ENCODE results near the gene LUC7L2.
"Not testable (repeated sequence)": the region's sequence is repeated elsewhere in the genome, so short reads cannot be mapped to it uniquely, and the experiment has no call there.

The LUC7L2 gene

DNA sequence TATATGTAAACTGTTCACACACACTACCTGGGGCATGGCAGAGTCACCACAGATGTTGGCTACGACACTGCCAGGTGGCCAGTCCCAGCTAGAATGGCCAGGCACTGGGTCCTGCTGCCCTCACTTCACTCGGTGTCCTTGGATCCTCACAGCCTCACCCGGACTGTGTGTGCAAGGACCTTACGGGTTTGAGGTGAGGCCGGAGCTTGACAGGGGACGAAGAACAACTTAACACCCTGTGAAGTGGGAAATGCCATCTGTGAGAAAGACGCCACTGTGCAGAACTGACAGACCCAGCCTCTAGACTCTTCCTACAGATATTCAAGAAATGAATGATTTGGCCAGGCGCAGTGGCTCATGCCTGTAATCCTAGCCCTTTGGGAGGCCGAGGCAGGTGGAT, 77.1 kb downstream of the LUC7L2 start:
- no peak overlapping the region for H3K27ac Mint-ChIP-seq
- H3K36me3 Mint-ChIP-seq, result peaks cover 19% of the 10 kb centered on the region
- peaks cover 6% of the 10 kb centered on the region for H3K4me1 Mint-ChIP-seq
- DNase-seq (ENCODE audit: low spot score in 2 of 2), result no peak
- no peak for ATAC-seq
- H3K4me3 Mint-ChIP-seq, result no peak overlapping the region
- no peaks in the 10 kb centered on the region for H3K9me3 Mint-ChIP-seq

DNA sequence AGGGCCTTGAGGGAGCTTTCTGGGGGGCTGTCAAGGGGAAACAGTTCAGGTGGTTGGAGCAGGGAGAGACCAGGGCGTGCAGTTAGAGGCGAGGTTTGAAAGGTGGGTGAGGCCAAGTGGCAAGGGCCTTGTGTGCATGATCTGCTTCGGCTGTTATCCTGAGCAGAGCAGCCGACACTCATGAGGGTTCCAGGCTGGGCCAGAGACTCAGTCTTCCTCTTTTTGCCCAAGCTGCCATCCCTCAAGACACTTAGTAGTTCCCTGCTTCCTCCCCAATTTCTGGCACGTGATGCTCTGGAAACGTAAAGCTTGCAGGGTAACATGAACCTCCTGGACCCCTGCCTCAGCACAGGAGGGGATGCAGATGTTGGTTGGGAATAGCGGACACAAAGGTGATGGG, 79.7 kb downstream of the LUC7L2 start:
- ATAC-seq (no peak), DNase-seq (ENCODE audit: low spot score in 2 of 2) (no peak)
- Mint-ChIP-seq H3K4me1 (peaks cover 2% of the 10 kb centered on the region), H3K9me3 (no peaks in the 10 kb centered on the region), H3K36me3 (peaks cover 3% of the 10 kb centered on the region), H3K27ac (no peak overlapping the region), H3K4me3 (no peak overlapping the region)

DNA sequence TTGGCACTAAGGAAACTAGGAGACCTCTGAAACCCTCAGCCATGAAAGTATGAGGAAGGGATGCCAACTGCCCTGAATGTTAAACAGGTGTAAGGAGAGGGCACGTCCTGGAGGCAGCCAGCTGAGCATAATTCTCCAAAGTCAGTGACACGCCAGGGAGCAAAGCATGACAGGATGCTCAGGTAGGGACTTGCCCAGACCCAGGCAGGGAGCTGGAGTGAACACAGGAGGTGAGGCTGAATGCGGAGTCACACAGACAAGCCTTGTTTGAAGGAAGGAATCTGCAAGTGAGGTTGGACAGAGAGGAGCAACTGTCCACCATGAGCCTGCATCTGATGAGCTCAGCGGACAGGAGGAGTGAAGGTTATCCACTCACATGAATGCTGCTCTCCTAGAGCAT, 82.3 kb downstream of the LUC7L2 start:
- Mint-ChIP-seq H3K9me3 (no peaks in the 10 kb centered on the region), H3K27ac (peak overlapping the region; percentile 18), H3K36me3 (no peaks in the 10 kb centered on the region), H3K4me3 (no peak overlapping the region), H3K4me1 (no peaks in the 10 kb centered on the region)
- ATAC-seq, result no peak
- DNase-seq (ENCODE audit: low spot score in 2 of 2), result no peak

DNA sequence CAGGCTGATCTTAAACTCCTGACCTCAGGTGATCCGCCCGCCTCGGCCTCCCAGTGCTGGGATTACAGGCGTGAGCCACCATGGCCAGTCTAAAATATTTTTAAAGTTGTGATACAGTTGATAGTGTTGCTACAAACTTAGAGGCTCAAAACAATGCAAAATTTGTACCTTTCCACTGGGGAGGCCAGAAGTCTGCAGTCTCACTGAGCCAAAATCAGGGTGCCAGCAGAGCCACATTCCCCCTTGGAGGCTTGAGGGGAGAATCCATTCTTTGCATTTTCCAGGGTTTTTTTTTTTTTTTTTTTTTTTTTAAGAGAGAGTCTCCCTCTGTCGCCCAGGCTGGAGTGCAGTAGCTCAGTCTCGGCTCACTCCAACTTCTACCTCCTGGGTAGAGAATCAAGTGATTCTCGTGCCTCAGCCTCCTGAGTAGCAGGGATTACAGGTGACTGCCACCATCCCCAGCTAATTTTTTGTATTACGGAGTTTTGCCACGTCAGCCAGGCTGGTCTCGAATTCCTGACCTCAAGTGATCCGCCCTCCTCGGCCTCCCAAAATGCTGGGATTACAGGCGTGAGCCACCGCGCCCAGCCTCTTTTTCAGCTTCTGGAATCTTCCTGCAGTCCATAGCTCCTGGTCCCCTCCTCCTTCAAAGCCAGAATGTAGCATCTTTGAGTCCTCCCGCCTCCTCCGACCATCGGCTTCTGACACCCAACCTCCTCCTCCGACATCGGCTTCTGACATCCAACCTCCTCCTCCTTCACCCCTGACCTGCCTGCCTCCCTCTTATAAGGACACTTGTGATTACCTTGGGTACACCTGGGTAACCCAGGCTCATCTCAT, 86.6 kb downstream of the LUC7L2 start:
- no peak overlapping the region for H3K27ac Mint-ChIP-seq
- DNase-seq (ENCODE audit: low spot score in 2 of 2), result no peak

DNA sequence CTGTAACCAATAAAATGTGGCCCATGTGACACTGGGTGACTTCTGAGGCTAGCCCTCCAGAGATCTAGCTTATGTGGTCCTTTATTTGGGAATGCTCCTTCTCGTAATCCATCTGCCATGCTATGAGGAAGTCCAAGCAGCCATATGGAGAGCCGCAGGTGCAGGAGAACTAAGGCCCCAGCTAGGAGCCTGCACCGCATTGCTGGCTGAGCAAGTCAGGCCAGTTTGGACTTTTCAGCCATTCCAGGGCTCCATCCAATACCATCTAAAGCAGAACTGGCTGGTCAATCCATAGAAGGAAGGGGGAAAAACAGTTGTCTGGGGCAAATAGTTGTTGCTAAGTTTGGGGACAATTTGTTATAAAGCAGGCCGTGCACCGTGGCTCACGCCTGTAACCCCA, 91.2 kb downstream of the LUC7L2 start:
- Mint-ChIP-seq H3K36me3 (no peaks in the 10 kb centered on the region), H3K4me3 (no peak overlapping the region), H3K27ac (no peak overlapping the region), H3K4me1 (no peaks in the 10 kb centered on the region), H3K9me3 (no peaks in the 10 kb centered on the region)
- ATAC-seq (no peak), DNase-seq (ENCODE audit: low spot score in 2 of 2) (no peak)

More for the DNA sequence above, 86.6 kb downstream of the LUC7L2 start:
- Mint-ChIP-seq H3K9me3 (no peaks in the 10 kb centered on the region), H3K36me3 (no peaks in the 10 kb centered on the region), H3K4me3 (no peak overlapping the region), H3K4me1 (no peaks in the 10 kb centered on the region)
- no peak for ATAC-seq

DNA sequence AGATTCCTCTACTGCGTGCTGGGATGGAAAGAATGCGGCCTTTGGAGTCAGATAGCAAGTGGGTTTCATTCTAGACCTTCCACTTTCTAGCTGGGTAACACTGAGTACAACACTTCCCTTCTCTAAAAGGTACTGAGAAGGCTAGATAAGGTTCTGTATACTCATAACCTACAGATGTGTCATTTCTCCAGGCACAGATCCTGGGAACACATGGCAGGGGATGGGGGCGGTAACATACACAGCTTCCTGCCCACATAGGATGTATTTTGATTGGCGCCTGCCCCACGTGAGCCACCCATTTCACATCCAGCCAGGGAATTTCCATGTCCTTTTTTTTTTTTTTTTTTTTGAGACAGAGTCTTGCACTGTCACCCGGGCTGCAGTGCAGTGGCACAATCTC, 91.9 kb downstream of the LUC7L2 start:
- H3K4me3 Mint-ChIP-seq, result no peak overlapping the region
- no peaks in the 10 kb centered on the region for H3K36me3 Mint-ChIP-seq
- no peaks in the 10 kb centered on the region for H3K9me3 Mint-ChIP-seq
- H3K27ac Mint-ChIP-seq, result no peak overlapping the region
- H3K4me1 Mint-ChIP-seq, result no peaks in the 10 kb centered on the region
- ATAC-seq (no peak), DNase-seq (ENCODE audit: low spot score in 2 of 2) (no peak)

DNA sequence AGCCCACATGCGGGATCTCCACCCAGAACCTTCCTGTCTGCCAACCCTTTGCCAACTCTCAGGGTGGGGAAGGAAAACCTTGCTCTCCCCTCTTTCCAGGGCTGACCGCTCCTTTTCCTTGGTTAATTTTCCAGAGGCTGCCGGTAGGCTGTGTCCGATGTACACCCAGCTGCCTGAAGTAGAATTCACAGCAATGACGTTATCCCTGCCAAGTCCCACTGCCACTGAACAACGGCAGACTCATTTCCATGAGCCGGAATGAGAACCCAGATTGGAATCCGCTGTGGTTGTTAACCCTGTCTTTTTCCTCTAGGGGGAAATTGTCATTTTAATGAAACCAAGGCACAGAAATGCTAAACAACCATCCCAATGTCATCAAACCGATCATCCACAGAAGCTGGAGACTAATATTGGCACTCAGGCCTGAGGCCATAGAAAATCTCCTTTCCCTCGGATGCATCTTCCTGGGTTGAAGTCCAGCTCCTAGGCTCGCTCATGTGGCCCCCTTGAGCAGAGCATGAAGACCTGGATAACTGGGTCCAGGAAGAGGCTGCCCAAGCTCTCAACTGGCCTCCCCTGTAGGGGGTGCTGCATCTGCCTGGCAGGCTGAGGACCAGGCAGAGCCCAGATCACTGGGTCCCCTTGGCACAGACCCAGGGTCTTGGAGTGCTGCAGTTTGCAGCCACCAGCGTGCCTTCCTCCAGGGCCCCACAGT, 93.4 kb downstream of the LUC7L2 start:
- H3K36me3 Mint-ChIP-seq, result no peaks in the 10 kb centered on the region
- H3K9me3 Mint-ChIP-seq, result no peaks in the 10 kb centered on the region
- H3K4me1 Mint-ChIP-seq, result no peaks in the 10 kb centered on the region
- no peak for DNase-seq (ENCODE audit: low spot score in 2 of 2)
- ATAC-seq, result peak; percentile 19
- H3K4me3 Mint-ChIP-seq, result no peak overlapping the region
- no peak overlapping the region for H3K27ac Mint-ChIP-seq

DNA sequence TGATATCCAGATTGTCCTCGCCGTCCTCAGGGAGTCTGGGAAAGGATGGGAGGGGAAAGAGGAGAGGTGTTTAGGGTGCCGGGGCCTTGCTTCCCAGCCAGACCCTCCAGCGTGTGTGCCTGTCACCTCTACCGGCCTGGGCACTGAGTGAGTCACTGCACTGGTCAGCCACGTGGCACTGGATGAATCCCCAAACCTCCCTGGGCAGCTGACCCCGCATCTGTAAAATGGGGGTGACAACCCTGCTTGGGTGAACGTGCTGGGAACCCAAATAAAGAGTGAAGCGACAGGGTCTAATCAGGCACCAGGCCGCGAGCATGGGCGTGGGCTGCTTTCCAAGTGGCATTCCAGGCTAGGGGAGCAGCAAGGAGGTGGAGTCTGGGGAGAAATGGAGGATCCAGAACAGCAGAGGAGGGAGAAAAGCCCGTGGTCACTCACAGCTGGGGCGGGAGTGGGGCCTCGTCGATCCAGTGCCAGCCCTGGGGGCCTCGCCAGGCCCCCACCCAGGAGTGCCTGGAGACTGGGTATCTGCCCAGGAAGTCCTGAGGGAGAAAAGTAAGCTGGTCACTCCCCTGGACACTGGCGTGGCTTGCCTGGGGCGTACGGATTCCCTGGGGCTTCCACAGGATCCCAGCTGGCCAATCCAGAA, 94.1 kb downstream of the LUC7L2 start:
- DNase-seq (ENCODE audit: low spot score in 2 of 2) (no peak), ATAC-seq (no peak)
- Mint-ChIP-seq H3K9me3 (no peaks in the 10 kb centered on the region), H3K4me3 (no peak overlapping the region), H3K27ac (no peak overlapping the region), H3K36me3 (no peaks in the 10 kb centered on the region), H3K4me1 (no peaks in the 10 kb centered on the region)

DNA sequence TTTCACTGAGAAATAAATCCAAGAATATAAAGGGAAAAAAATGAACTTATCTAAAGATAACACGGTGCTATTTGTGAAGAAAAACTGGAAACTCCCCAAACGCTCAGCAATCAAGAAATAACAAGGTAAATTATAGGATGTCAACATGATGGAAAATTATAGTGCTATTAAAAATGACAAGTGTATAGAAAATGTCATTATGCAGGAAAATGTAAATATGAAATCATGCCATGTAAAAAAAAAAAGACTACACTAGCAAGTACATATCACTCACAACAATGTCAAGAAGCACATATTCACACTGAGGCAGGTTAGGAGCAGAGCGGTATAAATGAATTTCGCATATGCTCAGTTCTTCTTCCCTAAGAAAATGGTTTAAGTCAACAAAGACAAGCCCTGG, 96.1 kb downstream of the LUC7L2 start:
- H3K27ac Mint-ChIP-seq, result no peak overlapping the region
- H3K36me3 Mint-ChIP-seq, result no peaks in the 10 kb centered on the region
- no peaks in the 10 kb centered on the region for H3K4me1 Mint-ChIP-seq
- DNase-seq (ENCODE audit: low spot score in 2 of 2) (no peak), ATAC-seq (no peak)
- no peaks in the 10 kb centered on the region for H3K9me3 Mint-ChIP-seq
- no peak overlapping the region for H3K4me3 Mint-ChIP-seq

DNA sequence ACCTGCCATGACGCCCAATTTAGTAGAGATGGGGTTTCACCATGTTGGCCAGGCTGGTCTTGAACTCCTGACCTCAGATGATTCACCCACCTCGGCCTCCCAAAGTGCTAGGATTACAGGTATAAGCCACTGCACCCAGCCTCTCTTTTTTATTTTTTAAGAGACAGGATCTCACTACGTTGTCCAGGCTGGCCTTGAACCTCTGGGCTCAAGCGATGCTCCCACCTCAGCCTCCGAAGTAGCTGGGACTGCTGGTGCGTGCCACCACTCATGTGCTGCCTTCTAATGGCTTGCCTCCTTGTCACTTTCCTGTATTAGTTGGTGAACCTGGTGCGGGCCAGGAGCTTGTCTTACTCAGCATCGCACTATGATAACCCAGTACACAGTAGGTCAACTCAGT, 96.8 kb downstream of the LUC7L2 start:
- DNase-seq (ENCODE audit: low spot score in 2 of 2) (no peak), ATAC-seq (no peak)
- Mint-ChIP-seq H3K9me3 (no peaks in the 10 kb centered on the region), H3K4me1 (no peaks in the 10 kb centered on the region), H3K36me3 (no peaks in the 10 kb centered on the region), H3K27ac (no peak overlapping the region), H3K4me3 (no peak overlapping the region)

DNA sequence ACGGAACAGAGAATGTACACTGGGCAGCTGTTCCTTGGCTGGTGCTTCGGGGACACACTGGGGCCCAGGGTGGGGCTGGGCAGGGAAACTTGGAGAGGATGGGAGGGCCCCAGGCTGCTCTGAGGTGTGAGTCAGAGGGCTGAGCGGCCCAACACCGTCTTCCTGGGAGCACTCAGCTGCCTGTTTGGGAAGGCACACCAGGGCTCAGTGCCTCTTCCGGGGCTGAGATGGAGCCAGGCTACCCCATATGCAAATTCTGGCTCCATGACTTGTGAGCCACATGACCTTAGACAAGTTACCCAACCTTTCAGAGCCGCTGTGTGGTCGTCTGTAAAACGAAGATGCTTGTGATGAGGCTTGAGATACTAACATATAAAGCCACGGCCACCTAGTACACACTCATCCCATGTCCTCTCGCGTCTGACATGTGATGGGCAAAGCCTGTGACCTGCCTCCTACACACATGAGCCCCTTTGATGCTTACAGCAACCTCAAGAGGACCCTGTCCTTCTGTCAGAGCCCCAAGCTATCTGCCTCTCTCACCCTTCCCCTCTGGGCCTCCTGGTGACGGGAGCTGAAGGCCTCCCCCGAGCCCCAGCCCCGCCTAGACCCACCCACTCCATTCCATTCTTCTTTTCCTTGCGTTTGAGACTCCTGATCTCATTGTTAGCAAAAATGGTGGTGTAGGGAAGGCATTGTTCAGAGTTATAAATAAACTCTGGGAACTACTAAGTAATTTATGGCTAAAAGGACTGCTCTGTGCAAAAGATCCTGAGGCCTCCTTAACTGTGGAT, 97.7 kb downstream of the LUC7L2 start:
- ATAC-seq, result peak; percentile 40
- H3K4me1 Mint-ChIP-seq, result no peaks in the 10 kb centered on the region

DNA sequence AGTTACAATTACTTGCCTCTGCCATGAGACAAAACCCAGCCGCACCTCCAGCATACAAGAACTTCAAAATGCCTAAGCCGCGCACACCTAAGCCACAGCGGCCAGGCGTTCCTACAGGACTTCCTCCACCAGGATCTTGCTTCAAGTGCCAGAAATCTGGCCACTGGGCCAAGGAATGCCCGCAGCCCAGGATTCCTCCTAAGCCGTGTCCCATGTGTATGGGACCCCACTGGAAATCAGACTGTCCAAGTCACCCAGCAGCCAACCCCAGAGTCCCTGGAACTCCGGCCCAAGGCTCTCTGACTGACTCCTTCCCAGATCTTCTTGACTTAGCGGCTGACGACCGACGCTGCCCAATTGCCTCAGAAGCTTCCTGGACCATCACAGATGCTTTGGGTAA, 103.7 kb downstream of the LUC7L2 start:
- H3K27ac Mint-ChIP-seq; H3K4me1 Mint-ChIP-seq; H3K36me3 Mint-ChIP-seq; H3K9me3 Mint-ChIP-seq; DNase-seq (ENCODE audit: low spot score in 2 of 2); H3K4me3 Mint-ChIP-seq; ATAC-seq: not testable (repeated sequence)

More for the DNA sequence above, 97.7 kb downstream of the LUC7L2 start:
- Mint-ChIP-seq H3K4me3 (no peak overlapping the region), H3K27ac (no peak overlapping the region), H3K36me3 (no peaks in the 10 kb centered on the region), H3K9me3 (no peaks in the 10 kb centered on the region)
- no peak for DNase-seq (ENCODE audit: low spot score in 2 of 2)

DNA sequence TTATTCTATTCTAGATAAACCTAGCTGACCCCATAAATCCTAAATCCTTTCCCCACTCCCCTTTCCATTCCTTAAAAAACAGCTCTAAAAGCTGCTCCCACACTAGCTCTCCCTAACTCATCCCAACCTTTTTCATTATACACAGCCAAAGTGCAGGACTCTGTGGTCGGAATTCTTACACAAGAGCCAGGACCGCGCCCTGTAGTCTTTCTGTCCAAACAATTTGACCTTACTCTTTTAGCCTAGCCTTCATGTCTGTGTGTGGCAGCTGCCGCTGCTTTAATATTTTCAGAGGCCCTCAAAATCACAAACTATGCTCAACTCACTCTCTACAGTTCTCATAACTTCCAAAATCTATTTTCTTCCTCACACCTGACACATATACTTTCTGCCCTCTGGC, 104.8 kb downstream of the LUC7L2 start:
- H3K9me3 Mint-ChIP-seq; ATAC-seq; H3K4me3 Mint-ChIP-seq; DNase-seq (ENCODE audit: low spot score in 2 of 2); H3K36me3 Mint-ChIP-seq; H3K27ac Mint-ChIP-seq; H3K4me1 Mint-ChIP-seq: not testable (repeated sequence)

DNA sequence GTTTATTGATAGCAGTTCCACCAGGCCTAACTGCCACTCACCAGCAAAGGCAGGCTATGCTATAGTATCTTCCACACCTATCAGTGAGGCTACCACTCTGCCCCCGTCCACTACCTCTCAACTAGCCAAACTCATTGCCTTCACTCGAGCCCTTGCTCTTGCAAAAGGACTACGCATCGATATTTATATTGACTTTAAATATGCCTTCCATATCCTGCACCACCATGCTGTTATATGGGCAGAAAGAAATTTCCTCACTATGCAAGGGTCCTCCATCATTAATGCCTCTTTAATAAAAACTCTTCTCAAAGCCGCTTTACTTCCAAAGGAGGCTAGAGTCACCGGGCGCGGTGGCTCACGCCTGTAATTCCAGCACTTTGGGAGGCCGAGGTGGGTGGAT, 105.4 kb downstream of the LUC7L2 start:
- not testable (repeated sequence) for H3K36me3 Mint-ChIP-seq; H3K27ac Mint-ChIP-seq; DNase-seq (ENCODE audit: low spot score in 2 of 2); ATAC-seq; H3K9me3 Mint-ChIP-seq; H3K4me1 Mint-ChIP-seq; H3K4me3 Mint-ChIP-seq

DNA sequence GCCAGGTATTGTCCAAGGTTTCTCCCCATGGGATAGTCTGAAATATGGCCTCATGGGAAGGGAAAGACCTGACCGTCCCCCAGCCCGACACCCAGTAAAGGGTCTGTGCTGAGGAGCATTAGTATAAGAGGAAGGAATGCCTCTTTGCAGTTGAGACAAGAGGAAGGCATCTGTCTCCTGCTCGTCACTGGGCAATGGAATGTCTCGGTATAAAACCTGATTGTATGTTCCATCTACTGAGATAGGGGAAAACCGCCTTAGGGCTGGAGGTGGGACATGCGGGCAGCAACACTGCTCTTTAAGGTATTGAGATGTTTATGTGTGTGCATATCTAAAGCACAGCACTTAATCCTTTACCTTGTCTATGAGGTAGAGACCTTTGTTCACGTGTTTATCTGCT, 108.0 kb downstream of the LUC7L2 start:
- H3K4me3 Mint-ChIP-seq; H3K36me3 Mint-ChIP-seq; H3K9me3 Mint-ChIP-seq; H3K27ac Mint-ChIP-seq; ATAC-seq; H3K4me1 Mint-ChIP-seq; DNase-seq (ENCODE audit: low spot score in 2 of 2): not testable (repeated sequence)

Data from stimulated activated effector memory CD8-positive, alpha-beta T cell treated with anti-CD3 and anti-CD28 coated beads, Interleukin-12 subunit alpha, Interleukin-12 subunit beta, amount 100 ng/mL, for 72 hours (primary cell).